Endothelial cell of coronary artery (primary cell): ENCODE results near the gene EIF2A. TPM values are rescaled to one million over a fixed set of nuclear protein-coding genes. Genes with fewer than 3 reads are reported as not detected.

ENCODE experiments used
- total RNA-seq: library from RNA; depleted of rRNA; stranded (reverse); fragments of >200 nt; gene quantifications from 2 replicates; pipeline ENCODE4 v1.2.3, GENCODE V29; 2014

The EIF2A gene
- 136 and 175 TPM in 2 replicates for total RNA-seq

DNA sequence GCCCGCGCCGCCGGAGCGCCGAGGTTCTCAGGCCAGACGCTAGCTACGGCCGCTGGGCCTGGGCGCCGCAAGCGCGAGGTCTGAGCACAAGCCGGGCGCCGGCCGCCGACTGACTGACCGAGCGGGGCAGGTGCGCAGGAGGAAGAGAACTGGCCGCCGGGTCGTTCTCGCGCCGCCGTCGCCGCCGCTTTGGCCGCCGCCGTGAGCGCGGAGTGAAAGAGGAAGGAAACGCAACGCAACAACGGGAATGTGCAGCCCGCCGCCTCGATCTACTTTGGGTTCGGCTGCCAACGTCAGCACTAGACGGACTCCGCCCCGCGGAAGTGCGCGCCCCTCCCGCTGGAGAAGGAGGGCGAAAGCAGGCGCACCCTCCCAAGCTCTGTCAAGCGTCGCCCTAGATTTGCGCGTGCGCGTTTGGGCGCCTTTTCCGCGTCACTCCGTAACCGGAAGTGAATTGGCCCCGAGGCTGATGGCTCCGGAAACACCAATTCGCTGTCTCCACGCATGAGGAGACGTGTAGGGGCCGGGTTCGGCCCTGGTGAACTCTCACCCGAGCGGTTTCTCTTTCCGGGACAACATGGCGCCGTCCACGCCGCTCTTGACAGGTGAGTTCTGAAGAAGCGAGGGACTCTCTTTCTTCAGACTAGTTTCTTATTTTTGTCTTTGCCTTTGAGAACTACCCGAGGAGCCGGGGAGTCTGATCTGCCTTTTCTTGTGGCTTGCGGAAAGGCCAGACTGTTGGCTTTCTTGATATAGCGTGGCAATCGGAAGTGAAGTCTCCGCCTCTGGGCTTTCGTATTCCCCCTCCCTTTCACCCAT, at the start of gene EIF2A, which contains the start of gene SERP1:
Gene EIF2A, plus strand, starts transcription at position 562 of the 819 bp plus-strand sequence. Its CDS starts 16 bp downstream, at position 578.
Gene SERP1, minus strand, starts transcription at position 271 of the 819 bp plus-strand sequence. CDS start 361 bp downstream, outside the sequence.

DNA sequence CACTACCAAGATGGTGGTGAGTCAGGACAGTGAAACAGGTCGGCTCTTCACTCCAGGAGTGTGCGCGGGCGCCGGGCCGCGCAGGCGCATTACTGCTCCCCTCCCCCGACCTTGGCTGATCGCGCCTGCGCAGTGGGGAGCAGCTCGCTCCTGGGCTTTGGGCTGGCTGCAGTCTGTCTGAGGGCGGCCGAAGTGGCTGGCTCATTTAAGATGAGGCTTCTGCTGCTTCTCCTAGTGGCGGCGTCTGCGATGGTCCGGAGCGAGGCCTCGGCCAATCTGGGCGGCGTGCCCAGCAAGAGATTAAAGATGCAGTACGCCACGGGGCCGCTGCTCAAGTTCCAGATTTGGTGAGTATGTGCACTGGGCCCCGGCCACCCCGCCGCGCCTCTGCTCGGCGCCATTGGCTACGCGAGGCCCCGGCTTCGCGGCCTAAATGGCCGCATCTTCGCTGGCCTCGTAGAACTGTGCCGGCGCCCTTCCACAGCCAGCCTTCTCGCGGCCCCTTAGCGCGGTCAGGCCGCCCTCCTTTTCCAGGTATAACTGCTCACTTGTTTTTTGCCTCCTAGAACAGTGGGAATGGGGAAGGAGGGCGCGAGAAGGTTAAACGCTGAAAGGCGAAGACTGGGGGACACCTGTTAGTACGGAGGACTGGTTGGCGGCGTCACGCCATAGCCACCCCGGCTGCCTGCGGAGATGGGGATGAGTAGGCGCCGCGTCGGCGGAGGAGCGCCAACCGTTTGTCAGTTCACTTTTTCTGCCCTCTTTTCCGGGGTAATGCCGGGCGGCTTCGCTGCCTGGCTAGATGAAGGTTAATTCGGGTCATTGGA, 56.8 kb downstream of the EIF2A start, which contains the start of gene SELENOT:
Gene SELENOT, plus strand, starts transcription at position 169 of the 827 bp plus-strand sequence. Its CDS starts 42 bp downstream, at position 211.

Other genes starting within 250 kb of the EIF2A start
- gene TSC22D2, start 138.5 kb upstream of the EIF2A start, total RNA-seq: 7.5 and 10.8 TPM in 2 replicates
- 169 and 236 TPM in 2 replicates for gene SERP1, start 291 bp upstream of the EIF2A start, total RNA-seq
- 98.5 and 137 TPM in 2 replicates for gene SELENOT, start 56.5 kb downstream of the EIF2A start, total RNA-seq
- gene ERICH6, start 157.1 kb downstream of the EIF2A start, total RNA-seq: under 0.01 TPM in 1 of 2 replicates, not detected in the other
- 12.6 and 17.6 TPM in 2 replicates for gene SIAH2, start 216.4 kb downstream of the EIF2A start, total RNA-seq